B cell (primary cell): ENCODE results near the gene DHRS11. TPM values are rescaled to one million over a fixed set of nuclear protein-coding genes. Genes with fewer than 3 reads are reported as not detected.

Source experiments
- ATAC-seq: fragments of 200-7000 bp; cut with Tn5 transposase; one replicate; pipeline ENCODE4 v1.10.0; 2021; ENCODE audit warnings: low read depth, mild to moderate bottlenecking, moderate number of reproducible peaks, moderate library complexity
- CTCF ChIA-PET: fragments of 350-600 bp; sonication (Branson Sonifier 250); formaldehyde crosslinking; loops from one replicate; lab custom pipeline; 2021; ENCODE audit warnings: antibody characterized with exemption, inconsistent platforms; lab: Charles Lee
- POLR2A ChIA-PET: fragments of 350-600 bp; sonication (Branson Sonifier 250); formaldehyde crosslinking; loops from one replicate; lab custom pipeline; 2021; ENCODE audit warnings: antibody characterized with exemption; lab: Charles Lee
- DNase-seq: peaks from one replicate; pipeline ENCODE4 v3.0.0; 2013
- H2AFZ ChIP-seq: 2 replicates; pipeline ENCODE4 v1.6.1; 2012; ENCODE audit warnings: mild to moderate bottlenecking, low read depth, low read length; ENCODE audit not compliant: insufficient read depth, poor library complexity, severe bottlenecking
- H3K27ac ChIP-seq, 2 donors: 1 replicate in 1 of 2; 2 replicates in 1 of 2; pipeline ENCODE4 v1.5.1; 2012 to 2013; ENCODE audit warnings: low read length in 2 of 2, mild to moderate bottlenecking in 2 of 2, moderate library complexity in 1 of 2
- H3K27me3 ChIP-seq, 4 experiments: fragments of 200-600 bp in 1 of 4; sonication (generic) in 1 of 4; replicated peaks in 1 of 4; 1 replicate in 2 of 4; 2 replicates in 2 of 4; pipeline versions ENCODE4 v1.6.1 to v1.7.0; 2013 to 2016; ENCODE audit warnings: low read length in 3 of 4, mild to moderate bottlenecking in 2 of 4, mixed read lengths in 1 of 4, moderate library complexity in 1 of 4; ENCODE audit not compliant: insufficient read depth in 4 of 4, control insufficient read depth in 3 of 4; ENCODE audit errors: control extremely low read depth in 1 of 4
- H3K36me3 ChIP-seq, 2 experiments: replicated peaks in 1 of 2; 1 replicate in 1 of 2; 2 replicates in 1 of 2; pipeline versions ENCODE4 v1.6.1 to v1.7.1; 2013; ENCODE audit warnings: low read length in 1 of 2; ENCODE audit not compliant: insufficient read depth in 2 of 2, control insufficient read depth in 1 of 2; ENCODE audit errors: control extremely low read depth in 1 of 2, extremely low read depth in 1 of 2
- H3K4me1 ChIP-seq, 2 donors: fragments of 200-600 bp in 1 of 2; sonication (generic) in 1 of 2; 1 replicate in 1 of 2; 2 replicates in 1 of 2; pipeline versions ENCODE4 v1.5.1 to v1.6.1; 2013 to 2017; ENCODE audit warnings: low read length in 2 of 2; ENCODE audit not compliant: control insufficient read depth in 2 of 2, insufficient read depth in 2 of 2
- H3K4me2 ChIP-seq: replicated peaks from 2 replicates; pipeline ENCODE3; 2012; ENCODE audit warnings: mild to moderate bottlenecking, low read depth, low read length; ENCODE audit not compliant: poor library complexity, severe bottlenecking
- H3K4me3 ChIP-seq, 5 experiments: fragments of 200-600 bp in 1 of 5; sonication (generic) in 1 of 5; 1 replicate in 3 of 5; 2 replicates in 2 of 5; pipeline versions ENCODE4 v1.5.1 to v1.7.0; 2011 to 2016; ENCODE audit warnings: low read length in 4 of 5, mild to moderate bottlenecking in 4 of 5, low read depth in 2 of 5, control low read depth in 1 of 5, moderate library complexity in 1 of 5; ENCODE audit not compliant: insufficient read depth in 1 of 5; ENCODE audit errors: control extremely low read depth in 1 of 5, extremely low read depth in 1 of 5
- H3K79me2 ChIP-seq: fragments of 200-600 bp; sonication (generic); one replicate; pipeline ENCODE4 v1.6.0; 2016; ENCODE audit warnings: low read length; ENCODE audit not compliant: control insufficient read depth, insufficient read depth
- H3K9ac ChIP-seq: fragments of 200-600 bp; sonication (generic); 2 replicates; pipeline ENCODE4 v1.6.1; 2017; ENCODE audit warnings: mild to moderate bottlenecking, low read length, moderate library complexity
- H3K9me3 ChIP-seq, 3 donors: one replicate each; pipeline versions ENCODE4 v1.6.1 to v1.7.1; 2013; ENCODE audit warnings: low read length in 2 of 3; ENCODE audit not compliant: control insufficient read depth in 2 of 3, insufficient read depth in 1 of 3; ENCODE audit errors: control extremely low read depth in 1 of 3
- H4K20me1 ChIP-seq: 2 replicates; pipeline ENCODE4 v1.6.0; 2012; ENCODE audit warnings: mild to moderate bottlenecking, low read length; ENCODE audit not compliant: insufficient read depth, control insufficient read depth, poor library complexity, severe bottlenecking
- H3K27ac Mint-ChIP-seq: one replicate; pipeline ENCODE4 v1.8.0; 2021; ENCODE audit warnings: mixed read lengths
- H3K27me3 Mint-ChIP-seq: one replicate; pipeline ENCODE4 v1.8.0; 2021; ENCODE audit warnings: mixed read lengths
- H3K4me1 Mint-ChIP-seq: one replicate; pipeline ENCODE4 v1.8.0; 2021; ENCODE audit warnings: mixed read lengths
- H3K4me3 Mint-ChIP-seq: one replicate; pipeline ENCODE4 v1.8.0; 2021; ENCODE audit warnings: mixed read lengths
- H3K9me3 Mint-ChIP-seq: one replicate; pipeline ENCODE4 v1.8.0; 2022; ENCODE audit warnings: mixed read lengths; ENCODE audit not compliant: insufficient read depth
- CTCF ChIP-seq: fragments of 200-600 bp; IDR thresholded peaks from one replicate; pipeline ENCODE4 v1.8.0; 2022; ENCODE audit warnings: antibody characterized with exemption, mild to moderate bottlenecking
- EZH2 ChIP-seq: IDR thresholded peaks from 2 replicates; pipeline ENCODE4 v1.6.1; 2012; ENCODE audit warnings: borderline replicate concordance, low read depth, mild to moderate bottlenecking, moderate library complexity, low read length; ENCODE audit not compliant: insufficient read depth, poor library complexity, severe bottlenecking
- WGBS: methylation state at CpG from one replicate; pipeline ENCODE4 v1.1.5; 2013; ENCODE audit warnings: missing lambda C conversion rate; ENCODE audit not compliant: insufficient coverage; 5-methylcytosine and 5-hydroxymethylcytosine counted together
- intact Hi-C: fragments of 100-400 bp; cut with micrococcal nuclease; formaldehyde crosslinking; loops from one replicate; pipeline ENCODE4 v1.10.0; 2022
- polyA plus RNA-seq: library from polyadenylated mRNA; depleted of rRNA; stranded (reverse); fragments of >200 nt; gene quantifications from 2 replicates; pipeline ENCODE4 v1.2.3, GENCODE V29; 2012
- total RNA-seq, 2 donors: library from RNA; stranded (reverse); fragments of 120-200 nt in 1 of 2; gene quantifications; 1 replicate in 1 of 2; 2 replicates in 1 of 2; pipeline versions ENCODE4 v1.2.3 to v1.2.4, GENCODE V29; 2013 to 2022

DHRS11 gene
- total and polyA plus RNA-seq, 2 donors (not counting 1 experiment from before 2014, with no cell fraction given) = 4.3 to 8.2 TPM

GRCh38 chr17:36576793-36577192, 14.9 kb upstream of the DHRS11 start:
- no peaks in the 10 kb centered on the region for H3K27me3 ChIP-seq
- peaks cover 47% of the 10 kb centered on the region for H3K79me2 ChIP-seq
- CTCF ChIA-PET = no interaction called here
- no peak overlapping the region for H3K9ac ChIP-seq
- no peak overlapping the region for H2AFZ ChIP-seq
- H3K27ac Mint-ChIP-seq = no peak overlapping the region
- no peak overlapping the region for H3K4me3 ChIP-seq
- H4K20me1 ChIP-seq = peaks cover 50% of the 10 kb centered on the region
- H3K4me2 ChIP-seq = no peak overlapping the region
- 100% methylated on average over 1 of the region's 2 CpGs for WGBS
- H3K27ac ChIP-seq = no peak overlapping the region
- TF ChIP-seq EZH2 (no peak), CTCF (no peak)
- DNase-seq (no peak), ATAC-seq (no peak)
- H3K9me3 Mint-ChIP-seq = no peaks in the 10 kb centered on the region
- POLR2A ChIA-PET = no interaction called here
- H3K4me1 ChIP-seq = no peaks in the 10 kb centered on the region
- H3K4me3 Mint-ChIP-seq = no peak overlapping the region
- H3K4me1 Mint-ChIP-seq = no peaks in the 10 kb centered on the region
- intact Hi-C loops = no loop called here
- no peaks in the 10 kb centered on the region for H3K9me3 ChIP-seq
- H3K36me3 ChIP-seq = peaks cover 2 to 66% of the 10 kb centered on the region in 2 experiments
- no peaks in the 10 kb centered on the region for H3K27me3 Mint-ChIP-seq

GRCh38 chr17:36578671-36579070, 13.0 kb upstream of the DHRS11 start:
- 100% methylated on average over 1 of the region's 2 CpGs for WGBS
- DNase-seq (no peak), ATAC-seq (no peak)
- no peaks in the 10 kb centered on the region for H3K9me3 Mint-ChIP-seq
- no peak overlapping the region for H3K4me3 Mint-ChIP-seq
- no peak overlapping the region for H3K9ac ChIP-seq
- peaks cover 2 to 74% of the 10 kb centered on the region in 2 experiments for H3K36me3 ChIP-seq
- H3K27ac Mint-ChIP-seq = no peak overlapping the region
- intact Hi-C loops = no loop called here
- no peaks in the 10 kb centered on the region for H3K27me3 ChIP-seq
- H3K27ac ChIP-seq = no peak overlapping the region
- H3K4me1 Mint-ChIP-seq = no peaks in the 10 kb centered on the region
- no peaks in the 10 kb centered on the region for H3K4me1 ChIP-seq
- H3K27me3 Mint-ChIP-seq = no peaks in the 10 kb centered on the region
- H3K4me3 ChIP-seq = no peak overlapping the region
- H2AFZ ChIP-seq = no peak overlapping the region
- peaks cover 31% of the 10 kb centered on the region for H3K79me2 ChIP-seq
- TF ChIP-seq EZH2 (no peak), CTCF (no peak)
- peaks cover 39% of the 10 kb centered on the region for H4K20me1 ChIP-seq
- ChIA-PET CTCF (no interaction called here), POLR2A (no interaction called here)
- no peaks in the 10 kb centered on the region for H3K9me3 ChIP-seq
- no peak overlapping the region for H3K4me2 ChIP-seq
